Natural killer cell (primary cell): ENCODE data around the gene TEX264. TPM values are rescaled to one million over a fixed set of nuclear protein-coding genes. Genes with fewer than 3 reads are reported as not detected.

Source experiments
- ATAC-seq, 3 donors: fragments of 150-1000 bp in 2 of 3; fragments of 200-7000 bp in 1 of 3; cut with Tn5 transposase; 1 replicate in 1 of 3; 2 replicates in 2 of 3; pipeline ENCODE4 v1.10.0; 2021; ENCODE audit warnings: mild to moderate bottlenecking in 2 of 3, moderate library complexity in 2 of 3
- DNase-seq, 2 donors: peaks; one replicate each; pipeline versions ENCODE4 v3.0.0 to v3.0.0-alpha.2; 2013 to 2021; ENCODE audit warnings: mixed read lengths in 1 of 2
- H3K27ac ChIP-seq: one replicate; pipeline ENCODE4 v1.5.1; 2013; ENCODE audit warnings: mild to moderate bottlenecking, low read length
- H3K27me3 ChIP-seq: one replicate; pipeline ENCODE4 v1.6.1; 2013; ENCODE audit warnings: low read length; ENCODE audit not compliant: control insufficient read depth, insufficient read depth
- H3K36me3 ChIP-seq: one replicate; pipeline ENCODE4 v1.6.1; 2013; ENCODE audit warnings: low read length; ENCODE audit not compliant: control insufficient read depth, insufficient read depth
- H3K4me1 ChIP-seq: one replicate; pipeline ENCODE4 v1.6.1; 2013; ENCODE audit warnings: low read length; ENCODE audit not compliant: control insufficient read depth, insufficient read depth
- H3K4me3 ChIP-seq: one replicate; pipeline ENCODE4 v1.5.1; 2013; ENCODE audit warnings: low read length
- H3K9me3 ChIP-seq: one replicate; pipeline ENCODE4 v1.6.1; 2013; ENCODE audit warnings: low read length; ENCODE audit not compliant: control insufficient read depth, insufficient read depth
- H3K27ac Mint-ChIP-seq, 2 donors: one replicate each; pipeline ENCODE4 v1.8.0; 2022; ENCODE audit warnings: mild to moderate bottlenecking in 2 of 2, mixed read lengths in 2 of 2, moderate library complexity in 1 of 2
- H3K27me3 Mint-ChIP-seq, 2 donors: one replicate each; pipeline ENCODE4 v1.8.0; 2022; ENCODE audit warnings: low read depth in 2 of 2, mixed read lengths in 2 of 2
- H3K36me3 Mint-ChIP-seq: one replicate; pipeline ENCODE4 v1.8.0; 2022; ENCODE audit warnings: mixed read lengths
- H3K4me1 Mint-ChIP-seq, 2 donors: one replicate each; pipeline ENCODE4 v1.8.0; 2022; ENCODE audit warnings: mixed read lengths in 2 of 2
- H3K4me3 Mint-ChIP-seq: one replicate; pipeline ENCODE4 v1.8.0; 2022; ENCODE audit warnings: mild to moderate bottlenecking, moderate library complexity, mixed read lengths
- H3K9me3 Mint-ChIP-seq, 2 donors: one replicate each; pipeline ENCODE4 v1.8.0; 2022; ENCODE audit warnings: mixed read lengths in 2 of 2
- CTCF ChIP-seq: fragments of 200-600 bp; IDR thresholded peaks from one replicate; pipeline ENCODE4 v1.8.0; 2022; ENCODE audit warnings: antibody characterized with exemption
- WGBS: methylation state at CpG from one replicate; pipeline ENCODE4 v1.1.7; 2013; ENCODE audit warnings: missing lambda C conversion rate; ENCODE audit not compliant: insufficient coverage; 5-methylcytosine and 5-hydroxymethylcytosine counted together
- intact Hi-C: fragments of 100-400 bp; cut with micrococcal nuclease; formaldehyde crosslinking; loops from one replicate; pipeline ENCODE4 v1.14.2; 2022
- total RNA-seq, 4 donors: library from RNA; stranded (reverse); fragments of 120-200 nt in 1 of 4; gene quantifications; one replicate each; pipeline versions ENCODE4 v1.2.3 to v1.2.4, GENCODE V29; 2013 to 2022

TEX264 gene
- total RNA-seq, 3 donors from 2014 or later (not counting 1 experiment from before 2014, with no cell fraction given), result 41.1 to 46.8 (median 45.4) TPM

GRCh38 chr3:51717947-51718346, 46.9 kb downstream of the TEX264 start:
- H3K27ac Mint-ChIP-seq, result no peak overlapping the region
- DNase-seq (no peak), ATAC-seq (no peak)
- no peak for TF ChIP-seq CTCF
- H3K36me3 ChIP-seq, result no peaks in the 10 kb centered on the region
- H3K9me3 ChIP-seq, result no peaks in the 10 kb centered on the region
- H3K4me3 ChIP-seq, result no peak overlapping the region
- H3K9me3 Mint-ChIP-seq, result no peaks in the 10 kb centered on the region
- H3K4me1 Mint-ChIP-seq, result peaks cover 13 to 33% of the 10 kb centered on the region in 2 donors
- H3K4me1 ChIP-seq, result peaks cover 16% of the 10 kb centered on the region
- no peak overlapping the region for H3K4me3 Mint-ChIP-seq
- H3K36me3 Mint-ChIP-seq, result no peaks in the 10 kb centered on the region
- WGBS, result 72% methylated on average over 7 of the region's 7 CpGs
- H3K27me3 ChIP-seq, result no peaks in the 10 kb centered on the region
- intact Hi-C loops, result no loop called here
- H3K27me3 Mint-ChIP-seq, result no peaks in the 10 kb centered on the region
- no peak overlapping the region for H3K27ac ChIP-seq

- Mint-ChIP-seq H3K4me3 (no peak overlapping the region), H3K27me3 (no peaks in the 10 kb centered on the region), H3K27ac (peak overlapping the region in 1 of 2 donors; percentile 65), H3K4me1 (peaks cover 13 to 33% of the 10 kb centered on the region in 2 donors), H3K9me3 (no peaks in the 10 kb centered on the region), H3K36me3 (no peaks in the 10 kb centered on the region)
- no peaks in the 10 kb centered on the region for H3K9me3 ChIP-seq
- no peaks in the 10 kb centered on the region for H3K27me3 ChIP-seq
- intact Hi-C loops, result no loop called here
- DNase-seq, result peak; percentile 33 to 62
- peak; percentile 64 to 94 (median 82) for ATAC-seq
- WGBS, result 55% methylated on average over 16 of the region's 16 CpGs
- peaks cover 16% of the 10 kb centered on the region for H3K4me1 ChIP-seq
- no peak overlapping the region for H3K27ac ChIP-seq
- no peak for TF ChIP-seq CTCF
- no peaks in the 10 kb centered on the region for H3K36me3 ChIP-seq
- no peak overlapping the region for H3K4me3 ChIP-seq
Measured at GRCh38 chr3:51718547-51719409, 47.7 kb downstream of the TEX264 start.

- no peaks in the 10 kb centered on the region for H3K27me3 Mint-ChIP-seq
- H3K9me3 Mint-ChIP-seq, result no peaks in the 10 kb centered on the region
- no peak for TF ChIP-seq CTCF
- 63% methylated on average over 3 of the region's 5 CpGs for WGBS
- ATAC-seq, result peak in 1 of 3 donors; percentile 33
- DNase-seq, result no peak
- no peaks in the 10 kb centered on the region for H3K36me3 ChIP-seq
- H3K36me3 Mint-ChIP-seq, result no peaks in the 10 kb centered on the region
- intact Hi-C loops, result no loop called here
- no peaks in the 10 kb centered on the region for H3K27me3 ChIP-seq
- no peak overlapping the region for H3K27ac ChIP-seq
- H3K27ac Mint-ChIP-seq, result peak overlapping the region in 1 of 2 donors; percentile 65
- peaks cover 16% of the 10 kb centered on the region for H3K4me1 ChIP-seq
- H3K4me3 Mint-ChIP-seq, result no peak overlapping the region
- H3K4me3 ChIP-seq, result no peak overlapping the region
- no peaks in the 10 kb centered on the region for H3K9me3 ChIP-seq
- H3K4me1 Mint-ChIP-seq, result peaks cover 13 to 26% of the 10 kb centered on the region in 2 donors
Measured at GRCh38 chr3:51719410-51720025, 48.5 kb downstream of the TEX264 start.
